Panc1 (cell line): ENCODE data around the gene IL1RAPL1. TPM values are rescaled to one million over a fixed set of nuclear protein-coding genes. Genes with fewer than 3 reads are reported as not detected.

Experiments
- ATAC-seq: fragments of 200-7000 bp; cut with Tn5 transposase; 2 replicates; pipeline ENCODE4 v1.9.1; 2020; ENCODE audit warnings: mild to moderate bottlenecking, moderate library complexity
- BruUV-seq: library from RNA; stranded (reverse); fragments of 400-500 nt; replicated peaks from 2 replicates; lab custom pipeline; 2021; lab: Mats Ljungman, UMichigan
- CTCF ChIA-PET: fragments of 300-600 bp; sonication (Branson Sonifier 250); formaldehyde crosslinking; loops from one replicate; lab custom pipeline; 2022; ENCODE audit warnings: antibody characterized with exemption; lab: Charles Lee
- POLR2A ChIA-PET: fragments of 300-600 bp; sonication (Branson Sonifier 250); formaldehyde crosslinking; loops from one replicate; lab custom pipeline; 2022; ENCODE audit warnings: antibody characterized with exemption; lab: Charles Lee
- DNase-seq: peaks from one replicate; pipeline ENCODE4 v3.0.0-alpha.2; 2010; ENCODE audit warnings: low read depth, low spot score
- H3K27ac ChIP-seq: 2 replicates; pipeline ENCODE4 v1.5.1; 2011; ENCODE audit warnings: mild to moderate bottlenecking, low read length, inconsistent platforms
- H3K27me3 ChIP-seq: fragments of 200-500 bp; sonication (Bioruptor generic); 2 replicates; pipeline ENCODE4 v1.6.0; 2014; ENCODE audit warnings: low read length, inconsistent platforms; ENCODE audit not compliant: control insufficient read depth, insufficient read depth
- H3K36me3 ChIP-seq: fragments of 200-500 bp; sonication (Bioruptor generic); 2 replicates; pipeline ENCODE4 v1.5.1; 2014; ENCODE audit warnings: inconsistent platforms, mild to moderate bottlenecking, low read length, moderate library complexity; ENCODE audit not compliant: control insufficient read depth, insufficient read depth
- H3K4me1 ChIP-seq: 2 replicates; pipeline ENCODE4 v1.5.1; 2011; ENCODE audit warnings: inconsistent platforms, mild to moderate bottlenecking, low read length, moderate library complexity; ENCODE audit not compliant: control insufficient read depth, insufficient read depth
- H3K4me3 ChIP-seq, 2 experiments: 2 replicates each; pipeline ENCODE4 v1.5.1; 2011 to 2012; ENCODE audit warnings: low read depth in 2 of 2, low read length in 2 of 2, mild to moderate bottlenecking in 2 of 2, inconsistent platforms in 1 of 2, moderate library complexity in 1 of 2
- H3K9me3 ChIP-seq: fragments of 200-500 bp; sonication (Bioruptor generic); 2 replicates; pipeline ENCODE4 v1.5.1; 2014; ENCODE audit warnings: low read depth, mild to moderate bottlenecking, inconsistent platforms, low read length, moderate library complexity; ENCODE audit not compliant: control insufficient read depth, insufficient read depth
- POLR2AphosphoS5 ChIP-seq: IDR thresholded peaks from 2 replicates; pipeline ENCODE4 v1.6.1; 2012; ENCODE audit warnings: mild to moderate bottlenecking, low read depth, low read length, moderate library complexity
- SIN3A ChIP-seq: IDR thresholded peaks from 2 replicates; pipeline ENCODE4 v1.6.1; 2012; ENCODE audit warnings: low read depth, mild to moderate bottlenecking, low read length, moderate library complexity, borderline replicate concordance; ENCODE audit not compliant: insufficient read depth
- TCF7L2 ChIP-seq: IDR thresholded peaks from 2 replicates; pipeline ENCODE4 v1.6.1; 2011; ENCODE audit warnings: mild to moderate bottlenecking, low read depth, low read length, inconsistent platforms
- in situ Hi-C: cut with HindIII; loops from 2 replicates; pipeline ENCODE4 v1.10.0; 2016; ENCODE audit warnings: low sequenced_read_pairs, low pct_unique_long_range_greater_than_20kb
- intact Hi-C: fragments of 100-400 bp; cut with micrococcal nuclease; formaldehyde crosslinking; loops from one replicate; pipeline ENCODE4 v1.10.0; 2022; ENCODE audit not compliant: unreplicated experiment
- total RNA-seq: library from RNA; stranded (reverse); gene quantifications from one replicate; pipeline ENCODE4 v1.2.1, GENCODE V29; 2021; ENCODE audit not compliant: unreplicated experiment
- TF ChIP-seq, protein P1 (sequence below): fragments of 450-650 bp; IDR thresholded peaks from 2 replicates; pipeline ENCODE4 v1.5.1; 2017; ENCODE audit warnings: mild to moderate bottlenecking
- TF ChIP-seq, protein P2 (sequence below), 2 experiments: IDR thresholded peaks; 2 replicates each; pipeline ENCODE4 v1.6.1; 2011 to 2012; ENCODE audit warnings: low read depth in 2 of 2, control low read depth in 1 of 2, low read length in 1 of 2, mild to moderate bottlenecking in 1 of 2, moderate library complexity in 1 of 2; ENCODE audit not compliant: insufficient read depth in 1 of 2

Gene IL1RAPL1
- total RNA-seq, 1 experiment from 2014 or later: 0.59 TPM

DNA sequence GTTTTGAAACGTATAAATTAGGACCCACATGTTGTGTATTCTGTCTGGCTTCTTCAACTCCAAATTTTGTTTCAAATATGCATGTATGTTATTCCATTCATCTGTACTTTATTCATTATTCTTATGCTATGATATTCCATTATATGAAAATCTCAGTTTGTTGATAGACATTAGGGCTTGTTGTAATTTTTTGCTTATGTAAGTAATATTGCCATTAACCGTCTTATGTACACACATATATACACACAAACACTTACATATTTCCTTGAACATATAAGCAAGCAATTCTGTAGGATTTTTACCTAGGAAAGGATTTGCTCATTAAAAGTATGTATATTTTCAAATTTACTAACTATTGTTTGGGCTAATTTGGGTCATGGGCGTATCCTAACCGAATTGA, 820.1 kb downstream of the IL1RAPL1 start:
- in situ Hi-C loops: no loop called here
- DNase-seq: no peak
- no peak overlapping the region for H3K27ac ChIP-seq
- H3K9me3 ChIP-seq: no peaks in the 10 kb centered on the region
- POLR2A ChIA-PET: no interaction called here
- no peaks in the 10 kb centered on the region for H3K4me1 ChIP-seq
- CTCF ChIA-PET: no interaction called here
- H3K27me3 ChIP-seq: no peaks in the 10 kb centered on the region
- no peak for ATAC-seq
- H3K36me3 ChIP-seq: no peaks in the 10 kb centered on the region
- no TSS peak for BruUV-seq
- intact Hi-C loops: no loop called here
- TF ChIP-seq SIN3A: no peak
- TF ChIP-seq, protein P1, sequence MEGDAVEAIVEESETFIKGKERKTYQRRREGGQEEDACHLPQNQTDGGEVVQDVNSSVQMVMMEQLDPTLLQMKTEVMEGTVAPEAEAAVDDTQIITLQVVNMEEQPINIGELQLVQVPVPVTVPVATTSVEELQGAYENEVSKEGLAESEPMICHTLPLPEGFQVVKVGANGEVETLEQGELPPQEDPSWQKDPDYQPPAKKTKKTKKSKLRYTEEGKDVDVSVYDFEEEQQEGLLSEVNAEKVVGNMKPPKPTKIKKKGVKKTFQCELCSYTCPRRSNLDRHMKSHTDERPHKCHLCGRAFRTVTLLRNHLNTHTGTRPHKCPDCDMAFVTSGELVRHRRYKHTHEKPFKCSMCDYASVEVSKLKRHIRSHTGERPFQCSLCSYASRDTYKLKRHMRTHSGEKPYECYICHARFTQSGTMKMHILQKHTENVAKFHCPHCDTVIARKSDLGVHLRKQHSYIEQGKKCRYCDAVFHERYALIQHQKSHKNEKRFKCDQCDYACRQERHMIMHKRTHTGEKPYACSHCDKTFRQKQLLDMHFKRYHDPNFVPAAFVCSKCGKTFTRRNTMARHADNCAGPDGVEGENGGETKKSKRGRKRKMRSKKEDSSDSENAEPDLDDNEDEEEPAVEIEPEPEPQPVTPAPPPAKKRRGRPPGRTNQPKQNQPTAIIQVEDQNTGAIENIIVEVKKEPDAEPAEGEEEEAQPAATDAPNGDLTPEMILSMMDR: no peak
- TF ChIP-seq, protein P2, sequence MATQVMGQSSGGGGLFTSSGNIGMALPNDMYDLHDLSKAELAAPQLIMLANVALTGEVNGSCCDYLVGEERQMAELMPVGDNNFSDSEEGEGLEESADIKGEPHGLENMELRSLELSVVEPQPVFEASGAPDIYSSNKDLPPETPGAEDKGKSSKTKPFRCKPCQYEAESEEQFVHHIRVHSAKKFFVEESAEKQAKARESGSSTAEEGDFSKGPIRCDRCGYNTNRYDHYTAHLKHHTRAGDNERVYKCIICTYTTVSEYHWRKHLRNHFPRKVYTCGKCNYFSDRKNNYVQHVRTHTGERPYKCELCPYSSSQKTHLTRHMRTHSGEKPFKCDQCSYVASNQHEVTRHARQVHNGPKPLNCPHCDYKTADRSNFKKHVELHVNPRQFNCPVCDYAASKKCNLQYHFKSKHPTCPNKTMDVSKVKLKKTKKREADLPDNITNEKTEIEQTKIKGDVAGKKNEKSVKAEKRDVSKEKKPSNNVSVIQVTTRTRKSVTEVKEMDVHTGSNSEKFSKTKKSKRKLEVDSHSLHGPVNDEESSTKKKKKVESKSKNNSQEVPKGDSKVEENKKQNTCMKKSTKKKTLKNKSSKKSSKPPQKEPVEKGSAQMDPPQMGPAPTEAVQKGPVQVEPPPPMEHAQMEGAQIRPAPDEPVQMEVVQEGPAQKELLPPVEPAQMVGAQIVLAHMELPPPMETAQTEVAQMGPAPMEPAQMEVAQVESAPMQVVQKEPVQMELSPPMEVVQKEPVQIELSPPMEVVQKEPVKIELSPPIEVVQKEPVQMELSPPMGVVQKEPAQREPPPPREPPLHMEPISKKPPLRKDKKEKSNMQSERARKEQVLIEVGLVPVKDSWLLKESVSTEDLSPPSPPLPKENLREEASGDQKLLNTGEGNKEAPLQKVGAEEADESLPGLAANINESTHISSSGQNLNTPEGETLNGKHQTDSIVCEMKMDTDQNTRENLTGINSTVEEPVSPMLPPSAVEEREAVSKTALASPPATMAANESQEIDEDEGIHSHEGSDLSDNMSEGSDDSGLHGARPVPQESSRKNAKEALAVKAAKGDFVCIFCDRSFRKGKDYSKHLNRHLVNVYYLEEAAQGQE (IDR thresholded peaks at IDR 0.05; ENCODE audit: insufficient read depth in 1 of 2, low read depth in 2 of 2, low read length in 1 of 2): no peak
- TF ChIP-seq POLR2AphosphoS5: no peak
- no peak for TF ChIP-seq TCF7L2
- H3K4me3 ChIP-seq: no peak overlapping the region

DNA sequence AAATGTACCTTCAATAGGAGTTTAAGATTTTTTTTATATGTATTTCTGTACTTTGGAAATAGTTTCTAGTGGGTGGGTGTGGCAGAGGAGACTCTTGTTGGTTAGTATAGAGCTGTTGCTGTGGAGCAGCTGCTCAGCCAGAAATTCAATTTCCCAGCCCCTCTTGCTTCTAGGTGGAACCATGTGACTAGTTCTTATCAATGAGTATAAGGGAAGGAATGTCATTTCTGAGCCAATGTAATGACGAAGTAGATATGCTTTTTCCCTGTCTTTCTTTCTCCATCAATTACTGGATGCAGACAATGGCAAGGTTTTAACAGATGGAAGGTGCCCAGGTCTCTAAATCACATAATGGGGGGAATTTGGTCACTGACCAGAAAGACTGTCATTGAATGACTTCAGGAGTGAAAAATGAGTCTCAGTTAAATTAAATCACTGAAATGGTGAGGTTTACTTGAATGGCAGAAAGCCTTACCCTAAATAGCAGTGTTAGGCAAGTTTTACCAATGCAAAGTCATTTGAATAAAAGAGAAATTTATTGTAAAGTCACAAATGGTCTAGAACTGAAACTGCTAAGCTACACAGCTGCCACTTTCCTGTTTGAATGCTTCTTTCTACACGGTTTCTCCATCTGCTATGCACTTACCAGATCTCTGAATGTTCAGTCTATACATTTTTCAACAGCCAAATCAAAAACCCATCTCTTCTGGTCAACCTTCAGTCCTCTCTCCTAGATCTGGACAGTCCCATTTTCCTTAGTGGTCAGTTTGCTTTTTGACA, 832.7 kb downstream of the IL1RAPL1 start:
- Histone ChIP-seq H3K4me1 (no peaks in the 10 kb centered on the region), H3K4me3 (no peak overlapping the region), H3K27me3 (no peaks in the 10 kb centered on the region), H3K36me3 (no peaks in the 10 kb centered on the region), H3K27ac (no peak overlapping the region), H3K9me3 (no peaks in the 10 kb centered on the region)
- TF ChIP-seq, protein P2 (IDR thresholded peaks at IDR 0.05; ENCODE audit: insufficient read depth in 1 of 2, low read depth in 2 of 2, low read length in 1 of 2): no peak
- no peak for TF ChIP-seq POLR2AphosphoS5
- TF ChIP-seq SIN3A: no peak
- TF ChIP-seq, protein P1: no peak
- no peak for TF ChIP-seq TCF7L2
- in situ Hi-C loops (no loop called here), intact Hi-C loops (no loop called here)
- no peak for ATAC-seq
- BruUV-seq: no TSS peak
- ChIA-PET POLR2A (no interaction called here), CTCF (no interaction called here)
- DNase-seq: no peak
